SK-N-SH (cell line): Measurements from ENCODE around the gene SEM1. TPM values are rescaled to one million over a fixed set of nuclear protein-coding genes. Genes with fewer than 3 reads are reported as not detected.

Source experiments
- CTCF ChIA-PET: fragments of 300-600, 350-600 bp; formaldehyde crosslinking; extraction: SDS; loops from one replicate; lab custom pipeline; 2021; lab: Yijun Ruan, JAX
- POLR2A ChIA-PET: fragments of 350-600 bp; sonication (Branson Sonifier 250); formaldehyde crosslinking; extraction: SDS; loops from one replicate; lab custom pipeline; 2020; ENCODE audit warnings: antibody characterized with exemption, inconsistent platforms; lab: Yijun Ruan, JAX
- DNase-seq: peaks from one replicate; pipeline ENCODE4 v3.0.0; 2012
- H2AFZ ChIP-seq: fragments of 200-600 bp; sonication (generic); 2 replicates; pipeline ENCODE4 v1.8.1; 2016; ENCODE audit warnings: antibody characterized with exemption, mild to moderate bottlenecking, low read depth
- H3F3A ChIP-seq: fragments of 200-600 bp; sonication (generic); replicated peaks from 2 replicates; pipeline ENCODE3; 2016; ENCODE audit warnings: antibody characterized with exemption, mild to moderate bottlenecking; ENCODE audit not compliant: insufficient read depth
- H3K27ac ChIP-seq, 2 experiments: fragments of 200-500 bp in 1 of 2; fragments of 200-600 bp in 1 of 2; sonication (Bioruptor generic) in 1 of 2; sonication (generic), shearing (Covaris generic) in 1 of 2; 2 replicates each; pipeline versions ENCODE4 v1.5.1 to v1.6.1; 2014 to 2016; ENCODE audit warnings: low read depth in 2 of 2, inconsistent platforms in 1 of 2, low read length in 1 of 2, mild to moderate bottlenecking in 1 of 2, mixed read lengths in 1 of 2
- H3K27me3 ChIP-seq: fragments of 200-600 bp; sonication (generic), shearing (Covaris generic); 2 replicates; pipeline ENCODE4 v1.6.1; 2016; ENCODE audit warnings: mixed run types; ENCODE audit not compliant: insufficient read depth
- H3K36me3 ChIP-seq, 2 experiments: fragments of 200-500 bp in 1 of 2; fragments of 200-600 bp in 1 of 2; sonication (Bioruptor generic) in 1 of 2; sonication (generic) in 1 of 2; replicated peaks in 1 of 2; 2 replicates each; pipeline versions ENCODE3 to v1.5.1; 2014 to 2016; ENCODE audit warnings: low read length in 1 of 2, mild to moderate bottlenecking in 1 of 2; ENCODE audit not compliant: insufficient read depth in 2 of 2, control insufficient read depth in 1 of 2
- H3K4me1 ChIP-seq, 2 experiments: fragments of 200-500 bp in 1 of 2; fragments of 200-600 bp in 1 of 2; sonication (Bioruptor generic) in 1 of 2; sonication (generic), shearing (Covaris generic) in 1 of 2; 2 replicates each; pipeline versions ENCODE4 v1.5.1 to v1.6.1; 2014 to 2016; ENCODE audit warnings: low read depth in 1 of 2, low read length in 1 of 2, mixed run types in 1 of 2; ENCODE audit not compliant: insufficient read depth in 2 of 2, control insufficient read depth in 1 of 2
- H3K4me2 ChIP-seq: fragments of 200-600 bp; sonication (generic), shearing (Covaris generic); 2 replicates; pipeline ENCODE4 v1.6.1; 2017; ENCODE audit warnings: mixed run types
- H3K4me3 ChIP-seq, 2 experiments: fragments of 200-500 bp in 1 of 2; fragments of 200-600 bp in 1 of 2; sonication (Bioruptor generic) in 1 of 2; sonication (generic), shearing (Covaris generic) in 1 of 2; 2 replicates each; pipeline versions ENCODE4 v1.5.1 to v1.8.1; 2014 to 2016; ENCODE audit warnings: low read depth in 2 of 2, inconsistent platforms in 1 of 2, low read length in 1 of 2, mild to moderate bottlenecking in 1 of 2, mixed read lengths in 1 of 2, moderate library complexity in 1 of 2
- H3K79me2 ChIP-seq: fragments of 200-600 bp; sonication (generic); 2 replicates; pipeline ENCODE4 v1.8.1; 2017; ENCODE audit warnings: mild to moderate bottlenecking; ENCODE audit not compliant: insufficient read depth
- H3K9ac ChIP-seq: fragments of 200-600 bp; sonication (generic); 2 replicates; pipeline ENCODE4 v1.6.1; 2017; ENCODE audit warnings: mixed run types
- H3K9me2 ChIP-seq: fragments of 200-600 bp; sonication (generic); 2 replicates; pipeline ENCODE4 v1.6.1; 2017; ENCODE audit warnings: mixed run types
- H3K9me3 ChIP-seq: fragments of 200-600 bp; sonication (generic); 2 replicates; pipeline ENCODE4 v1.6.1; 2017; ENCODE audit warnings: mixed run types, mild to moderate bottlenecking, moderate library complexity
- H4K20me1 ChIP-seq: fragments of 200-600 bp; sonication (generic); 2 replicates; pipeline ENCODE4 v1.6.1; 2017; ENCODE audit warnings: mild to moderate bottlenecking, mixed run types; ENCODE audit not compliant: insufficient read depth
- ELF1 ChIP-seq: IDR thresholded peaks from 2 replicates; pipeline ENCODE4 v1.4.0; 2012
- FOSL2 ChIP-seq: IDR thresholded peaks from 2 replicates; pipeline ENCODE4 v1.4.0; 2012; ENCODE audit warnings: low read depth, mild to moderate bottlenecking, moderate library complexity, borderline replicate concordance
- RAD21 ChIP-seq: IDR thresholded peaks from 2 replicates; pipeline ENCODE4 v1.6.1; 2012; ENCODE audit warnings: mild to moderate bottlenecking, low read length
- TEAD4 ChIP-seq: IDR thresholded peaks from 2 replicates; pipeline ENCODE4 v1.4.0; 2012; ENCODE audit warnings: mild to moderate bottlenecking, borderline replicate concordance; ENCODE audit not compliant: insufficient read depth
- YY1 ChIP-seq: IDR thresholded peaks from 2 replicates; pipeline ENCODE4 v1.4.0; 2012; ENCODE audit warnings: low read depth, mild to moderate bottlenecking
- WGBS: methylation state at CpG from one replicate; pipeline ENCODE4 v1.1.6; 2017; ENCODE audit warnings: low lambda C conversion rate; 5-methylcytosine and 5-hydroxymethylcytosine counted together
- polyA plus RNA-seq, 3 experiments: library from polyadenylated mRNA; depleted of rRNA; stranded (reverse); fragments of >200 nt; gene quantifications; 2 replicates each; pipeline ENCODE4 v1.2.3, GENCODE V29; 2012
- TF ChIP-seq, protein P1 (sequence below): IDR thresholded peaks from 2 replicates; pipeline ENCODE4 v1.6.1; 2012; ENCODE audit warnings: mild to moderate bottlenecking, low read depth, low read length, moderate library complexity
- TF ChIP-seq, protein P2 (sequence below): fragments of 150-350 bp; IDR thresholded peaks from 2 replicates; pipeline ENCODE4 v1.6.1; 2016; ENCODE audit warnings: mild to moderate bottlenecking, low read depth, low read length
- TF ChIP-seq, protein P3 (sequence below): IDR thresholded peaks from 2 replicates; pipeline ENCODE4; 2012
- TF ChIP-seq, protein P4 (sequence below): fragments of 200-600 bp; sonication (generic); IDR thresholded peaks from 2 replicates; pipeline ENCODE4 v1.6.1; 2017; ENCODE audit warnings: antibody characterized with exemption, mild to moderate bottlenecking, moderate library complexity
- TF ChIP-seq, protein P5 (sequence below): IDR thresholded peaks from 2 replicates; pipeline ENCODE4 v1.4.0; 2012; ENCODE audit warnings: low read depth, borderline replicate concordance

Gene SEM1
- polyA plus RNA-seq, 1 of the 3 experiments (the other 2 are of a cell fraction): 56.3 TPM

DNA sequence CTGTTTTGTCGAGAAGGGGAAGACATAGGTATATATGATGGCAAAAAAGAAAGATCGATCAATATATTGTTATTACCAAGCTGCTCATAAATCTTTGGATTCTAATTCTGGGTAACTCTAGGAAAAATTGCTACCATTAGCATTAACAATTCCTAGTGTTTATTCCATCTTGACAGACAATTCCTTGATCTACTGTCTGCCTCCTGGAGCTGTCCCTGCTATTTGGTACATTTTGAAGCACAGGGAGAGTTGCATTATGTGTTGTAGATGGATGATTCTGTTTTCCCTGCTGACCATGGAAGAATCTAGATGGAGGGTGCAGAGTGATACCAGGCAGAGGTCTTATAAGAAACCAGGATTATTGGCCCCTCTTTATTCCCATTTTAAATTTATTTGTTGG, 29.1 kb upstream of the SEM1 start (continued):
- TF ChIP-seq, protein P1, sequence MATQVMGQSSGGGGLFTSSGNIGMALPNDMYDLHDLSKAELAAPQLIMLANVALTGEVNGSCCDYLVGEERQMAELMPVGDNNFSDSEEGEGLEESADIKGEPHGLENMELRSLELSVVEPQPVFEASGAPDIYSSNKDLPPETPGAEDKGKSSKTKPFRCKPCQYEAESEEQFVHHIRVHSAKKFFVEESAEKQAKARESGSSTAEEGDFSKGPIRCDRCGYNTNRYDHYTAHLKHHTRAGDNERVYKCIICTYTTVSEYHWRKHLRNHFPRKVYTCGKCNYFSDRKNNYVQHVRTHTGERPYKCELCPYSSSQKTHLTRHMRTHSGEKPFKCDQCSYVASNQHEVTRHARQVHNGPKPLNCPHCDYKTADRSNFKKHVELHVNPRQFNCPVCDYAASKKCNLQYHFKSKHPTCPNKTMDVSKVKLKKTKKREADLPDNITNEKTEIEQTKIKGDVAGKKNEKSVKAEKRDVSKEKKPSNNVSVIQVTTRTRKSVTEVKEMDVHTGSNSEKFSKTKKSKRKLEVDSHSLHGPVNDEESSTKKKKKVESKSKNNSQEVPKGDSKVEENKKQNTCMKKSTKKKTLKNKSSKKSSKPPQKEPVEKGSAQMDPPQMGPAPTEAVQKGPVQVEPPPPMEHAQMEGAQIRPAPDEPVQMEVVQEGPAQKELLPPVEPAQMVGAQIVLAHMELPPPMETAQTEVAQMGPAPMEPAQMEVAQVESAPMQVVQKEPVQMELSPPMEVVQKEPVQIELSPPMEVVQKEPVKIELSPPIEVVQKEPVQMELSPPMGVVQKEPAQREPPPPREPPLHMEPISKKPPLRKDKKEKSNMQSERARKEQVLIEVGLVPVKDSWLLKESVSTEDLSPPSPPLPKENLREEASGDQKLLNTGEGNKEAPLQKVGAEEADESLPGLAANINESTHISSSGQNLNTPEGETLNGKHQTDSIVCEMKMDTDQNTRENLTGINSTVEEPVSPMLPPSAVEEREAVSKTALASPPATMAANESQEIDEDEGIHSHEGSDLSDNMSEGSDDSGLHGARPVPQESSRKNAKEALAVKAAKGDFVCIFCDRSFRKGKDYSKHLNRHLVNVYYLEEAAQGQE: no peak
- TF ChIP-seq RAD21: no peak
- TF ChIP-seq, protein P2, sequence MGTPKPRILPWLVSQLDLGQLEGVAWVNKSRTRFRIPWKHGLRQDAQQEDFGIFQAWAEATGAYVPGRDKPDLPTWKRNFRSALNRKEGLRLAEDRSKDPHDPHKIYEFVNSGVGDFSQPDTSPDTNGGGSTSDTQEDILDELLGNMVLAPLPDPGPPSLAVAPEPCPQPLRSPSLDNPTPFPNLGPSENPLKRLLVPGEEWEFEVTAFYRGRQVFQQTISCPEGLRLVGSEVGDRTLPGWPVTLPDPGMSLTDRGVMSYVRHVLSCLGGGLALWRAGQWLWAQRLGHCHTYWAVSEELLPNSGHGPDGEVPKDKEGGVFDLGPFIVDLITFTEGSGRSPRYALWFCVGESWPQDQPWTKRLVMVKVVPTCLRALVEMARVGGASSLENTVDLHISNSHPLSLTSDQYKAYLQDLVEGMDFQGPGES: no peak
- TF ChIP-seq, protein P3, sequence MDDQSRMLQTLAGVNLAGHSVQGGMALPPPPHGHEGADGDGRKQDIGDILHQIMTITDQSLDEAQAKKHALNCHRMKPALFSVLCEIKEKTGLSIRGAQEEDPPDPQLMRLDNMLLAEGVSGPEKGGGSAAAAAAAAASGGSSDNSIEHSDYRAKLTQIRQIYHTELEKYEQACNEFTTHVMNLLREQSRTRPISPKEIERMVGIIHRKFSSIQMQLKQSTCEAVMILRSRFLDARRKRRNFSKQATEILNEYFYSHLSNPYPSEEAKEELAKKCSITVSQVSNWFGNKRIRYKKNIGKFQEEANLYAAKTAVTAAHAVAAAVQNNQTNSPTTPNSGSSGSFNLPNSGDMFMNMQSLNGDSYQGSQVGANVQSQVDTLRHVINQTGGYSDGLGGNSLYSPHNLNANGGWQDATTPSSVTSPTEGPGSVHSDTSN: no peak

DNA sequence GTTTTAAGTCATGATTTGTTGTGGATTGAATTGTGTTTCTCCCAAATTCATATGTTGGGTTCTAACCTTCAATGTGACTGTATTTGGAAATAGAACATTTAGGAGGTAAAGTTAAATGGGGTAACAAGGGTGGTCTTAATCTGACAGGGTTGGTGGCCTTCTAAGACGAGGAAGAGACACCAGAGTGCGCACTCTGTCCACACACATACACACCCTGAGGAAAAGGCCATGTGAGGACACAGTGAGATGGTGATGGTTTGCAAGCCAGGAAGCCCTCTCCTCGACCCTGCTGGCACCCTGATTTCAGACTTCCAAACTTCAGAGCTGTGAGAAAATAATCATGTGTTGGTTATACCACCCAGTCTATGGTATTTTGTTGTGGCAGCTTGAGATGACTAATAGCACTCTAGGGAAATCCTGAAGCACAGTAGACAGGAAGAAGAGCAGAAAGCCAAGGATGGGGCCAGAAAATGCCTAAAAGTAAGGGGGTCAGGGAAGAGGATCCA, 28.0 kb upstream of the SEM1 start:
- ChIA-PET POLR2A (no interaction called here), CTCF (interaction anchor here (0.7 to 0.9 kb wide), 2 partner anchors 290 to 662 kb away, joined by 3 read pairs; no protein-coding TSS in a partner anchor)
- Histone ChIP-seq H3K27ac (no peak overlapping the region), H3K4me3 (no peak overlapping the region), H3K9me2 (no peaks in the 10 kb centered on the region), H3K4me1 (no peaks in the 10 kb centered on the region), H4K20me1 (no peaks in the 10 kb centered on the region), H3K36me3 (no peaks in the 10 kb centered on the region), H3K79me2 (no peaks in the 10 kb centered on the region), H2AFZ (no peak overlapping the region), H3F3A (no peaks in the 10 kb centered on the region), H3K9me3 (no peaks in the 10 kb centered on the region), H3K4me2 (no peak overlapping the region), H3K27me3 (no peaks in the 10 kb centered on the region), H3K9ac (no peak overlapping the region)
- DNase-seq: no peak
- WGBS: 30% methylated on average over 3 of the region's 3 CpGs
- TF ChIP-seq ELF1 (no peak), YY1 (no peak), RAD21 (peak; percentile 10; the same call in 1 of the 2 replicates), FOSL2 (no peak), TEAD4 (no peak)
- TF ChIP-seq, protein P4, sequence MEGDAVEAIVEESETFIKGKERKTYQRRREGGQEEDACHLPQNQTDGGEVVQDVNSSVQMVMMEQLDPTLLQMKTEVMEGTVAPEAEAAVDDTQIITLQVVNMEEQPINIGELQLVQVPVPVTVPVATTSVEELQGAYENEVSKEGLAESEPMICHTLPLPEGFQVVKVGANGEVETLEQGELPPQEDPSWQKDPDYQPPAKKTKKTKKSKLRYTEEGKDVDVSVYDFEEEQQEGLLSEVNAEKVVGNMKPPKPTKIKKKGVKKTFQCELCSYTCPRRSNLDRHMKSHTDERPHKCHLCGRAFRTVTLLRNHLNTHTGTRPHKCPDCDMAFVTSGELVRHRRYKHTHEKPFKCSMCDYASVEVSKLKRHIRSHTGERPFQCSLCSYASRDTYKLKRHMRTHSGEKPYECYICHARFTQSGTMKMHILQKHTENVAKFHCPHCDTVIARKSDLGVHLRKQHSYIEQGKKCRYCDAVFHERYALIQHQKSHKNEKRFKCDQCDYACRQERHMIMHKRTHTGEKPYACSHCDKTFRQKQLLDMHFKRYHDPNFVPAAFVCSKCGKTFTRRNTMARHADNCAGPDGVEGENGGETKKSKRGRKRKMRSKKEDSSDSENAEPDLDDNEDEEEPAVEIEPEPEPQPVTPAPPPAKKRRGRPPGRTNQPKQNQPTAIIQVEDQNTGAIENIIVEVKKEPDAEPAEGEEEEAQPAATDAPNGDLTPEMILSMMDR: no peak
- TF ChIP-seq, protein P5, sequence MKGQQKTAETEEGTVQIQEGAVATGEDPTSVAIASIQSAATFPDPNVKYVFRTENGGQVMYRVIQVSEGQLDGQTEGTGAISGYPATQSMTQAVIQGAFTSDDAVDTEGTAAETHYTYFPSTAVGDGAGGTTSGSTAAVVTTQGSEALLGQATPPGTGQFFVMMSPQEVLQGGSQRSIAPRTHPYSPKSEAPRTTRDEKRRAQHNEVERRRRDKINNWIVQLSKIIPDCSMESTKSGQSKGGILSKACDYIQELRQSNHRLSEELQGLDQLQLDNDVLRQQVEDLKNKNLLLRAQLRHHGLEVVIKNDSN: no peak
